AG08396 (cell line): ENCODE data around the gene ASPM.
"Not testable (repeated sequence)": the region's sequence is repeated elsewhere in the genome, so short reads cannot be mapped to it uniquely, and the experiment has no call there.

Experiments
- DNase-seq: peaks from one replicate; pipeline ENCODE4 v3.0.0; 2012; ENCODE audit warnings: low spot score, mixed read lengths

ASPM gene

GRCh38 chr1:197083474-197083873, 63.0 kb downstream of the ASPM start:
- no peak for DNase-seq

GRCh38 chr1:197081117-197081753, 65.2 kb downstream of the ASPM start:
- DNase-seq = no peak

- no peak for DNase-seq
These were observed 66.1 kb downstream of the ASPM start for GRCh38 chr1:197080323-197080722.

GRCh38 chr1:197076585-197076984, 69.9 kb downstream of the ASPM start:
- no peak for DNase-seq

- DNase-seq = no peak
These were observed 72.5 kb downstream of the ASPM start for GRCh38 chr1:197073978-197074377.

- no peak for DNase-seq
These were observed 79.0 kb downstream of the ASPM start for GRCh38 chr1:197067457-197067818.

GRCh38 chr1:197066719-197067456, 79.6 kb downstream of the ASPM start, which contains the start of gene F13B:
F13B (minus strand) TSS chr1:197067260; CDS start chr1:197067223, 37 bp downstream.
- DNase-seq = no peak

- no peak for DNase-seq
These were observed 80.2 kb downstream of the ASPM start for GRCh38 chr1:197066277-197066676.

- no peak for DNase-seq
These were observed 80.9 kb downstream of the ASPM start for GRCh38 chr1:197065559-197065958.

- DNase-seq = no peak
These were observed 83.3 kb downstream of the ASPM start for GRCh38 chr1:197063212-197063611.

- DNase-seq = no peak
These were observed 83.8 kb downstream of the ASPM start for GRCh38 chr1:197062692-197063091.

- no peak for DNase-seq
These were observed 97.4 kb downstream of the ASPM start for GRCh38 chr1:197049100-197049499.

- no peak for DNase-seq
These were observed 103.7 kb downstream of the ASPM start for GRCh38 chr1:197042676-197043341.

GRCh38 chr1:197041486-197042353, 104.7 kb downstream of the ASPM start:
- DNase-seq = no peak

- DNase-seq = no peak
These were observed 109.6 kb downstream of the ASPM start for GRCh38 chr1:197036861-197037260.

GRCh38 chr1:197034631-197035339, 111.7 kb downstream of the ASPM start:
- DNase-seq = not testable (repeated sequence)
